ENCODE data around the gene COL28A1. TPM values are rescaled to one million over a fixed set of nuclear protein-coding genes. Genes with fewer than 3 reads are reported as not detected.

The COL28A1 gene
- total RNA-seq, 4 donors from 2014 or later: 0.25 to 3.0 (median 0.65) TPM

DNA sequence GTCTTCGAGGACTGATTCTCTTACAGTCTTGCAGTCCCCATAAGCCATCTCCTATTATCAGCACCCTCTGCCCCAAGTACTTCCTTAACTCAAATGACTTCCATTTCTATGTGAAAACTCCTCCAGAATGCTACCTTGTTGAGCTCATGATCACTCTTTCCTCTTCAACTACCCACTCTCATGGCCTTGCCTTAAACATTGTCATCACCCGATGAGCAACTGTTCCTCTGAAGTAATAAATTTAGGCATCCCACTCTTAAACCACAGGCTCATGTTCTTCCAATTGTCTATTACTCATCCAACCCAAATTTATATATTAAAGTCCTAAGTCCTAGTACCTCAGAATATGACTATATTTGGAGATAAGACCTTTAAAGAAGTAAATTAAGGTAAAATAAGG is 200.5 kb downstream of the COL28A1 start:
- no peak for DNase-seq (ENCODE audit: low spot score)
- no peak for ATAC-seq (ENCODE audit: low FRiP score)
- TF ChIP-seq, protein P1, sequence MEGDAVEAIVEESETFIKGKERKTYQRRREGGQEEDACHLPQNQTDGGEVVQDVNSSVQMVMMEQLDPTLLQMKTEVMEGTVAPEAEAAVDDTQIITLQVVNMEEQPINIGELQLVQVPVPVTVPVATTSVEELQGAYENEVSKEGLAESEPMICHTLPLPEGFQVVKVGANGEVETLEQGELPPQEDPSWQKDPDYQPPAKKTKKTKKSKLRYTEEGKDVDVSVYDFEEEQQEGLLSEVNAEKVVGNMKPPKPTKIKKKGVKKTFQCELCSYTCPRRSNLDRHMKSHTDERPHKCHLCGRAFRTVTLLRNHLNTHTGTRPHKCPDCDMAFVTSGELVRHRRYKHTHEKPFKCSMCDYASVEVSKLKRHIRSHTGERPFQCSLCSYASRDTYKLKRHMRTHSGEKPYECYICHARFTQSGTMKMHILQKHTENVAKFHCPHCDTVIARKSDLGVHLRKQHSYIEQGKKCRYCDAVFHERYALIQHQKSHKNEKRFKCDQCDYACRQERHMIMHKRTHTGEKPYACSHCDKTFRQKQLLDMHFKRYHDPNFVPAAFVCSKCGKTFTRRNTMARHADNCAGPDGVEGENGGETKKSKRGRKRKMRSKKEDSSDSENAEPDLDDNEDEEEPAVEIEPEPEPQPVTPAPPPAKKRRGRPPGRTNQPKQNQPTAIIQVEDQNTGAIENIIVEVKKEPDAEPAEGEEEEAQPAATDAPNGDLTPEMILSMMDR (IDR thresholded peaks at IDR 0.05): no peak

DNA sequence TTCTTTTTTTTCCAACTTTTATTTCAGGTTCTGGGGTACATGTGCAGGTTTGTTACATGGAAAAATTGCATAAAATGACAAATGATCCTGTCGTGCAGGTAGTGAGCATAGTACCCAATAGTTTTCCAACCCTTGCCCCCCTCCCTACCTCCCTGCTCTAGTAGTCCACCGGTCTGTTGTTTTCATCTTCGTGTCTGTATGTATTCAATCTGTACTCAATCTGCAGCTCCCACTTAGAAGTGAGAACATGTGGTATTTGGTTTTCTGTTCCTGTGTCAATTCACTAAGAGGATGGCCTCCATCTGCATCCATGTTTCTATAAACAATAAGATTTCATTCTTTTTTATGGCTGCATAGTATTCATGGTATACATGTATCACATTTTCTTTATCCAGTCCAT is 202.1 kb downstream of the COL28A1 start:
- TF ChIP-seq, protein P1 (IDR thresholded peaks at IDR 0.05): no peak
- ATAC-seq (ENCODE audit: low FRiP score) (no peak), DNase-seq (ENCODE audit: low spot score) (no peak)

DNA sequence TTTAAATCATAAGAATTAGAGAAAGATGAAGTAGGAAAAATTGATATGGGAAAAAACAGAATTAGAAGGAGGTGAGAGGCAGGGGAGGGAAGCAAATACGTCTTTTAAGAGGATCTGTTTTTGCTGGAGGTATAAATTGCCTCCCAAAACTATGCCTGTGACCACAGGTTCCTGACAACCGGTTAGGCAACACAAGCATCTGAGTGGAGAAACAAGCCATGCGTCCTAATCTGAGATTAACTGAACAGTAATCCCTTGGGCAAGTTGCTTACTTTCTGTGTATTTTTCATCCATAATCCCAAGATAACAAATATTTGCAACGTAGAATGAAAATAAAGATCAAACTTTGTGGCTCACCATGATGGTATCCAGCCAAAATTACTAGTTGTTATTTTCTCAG is 204.2 kb downstream of the COL28A1 start:
- ATAC-seq (ENCODE audit: low FRiP score): no peak

DNA sequence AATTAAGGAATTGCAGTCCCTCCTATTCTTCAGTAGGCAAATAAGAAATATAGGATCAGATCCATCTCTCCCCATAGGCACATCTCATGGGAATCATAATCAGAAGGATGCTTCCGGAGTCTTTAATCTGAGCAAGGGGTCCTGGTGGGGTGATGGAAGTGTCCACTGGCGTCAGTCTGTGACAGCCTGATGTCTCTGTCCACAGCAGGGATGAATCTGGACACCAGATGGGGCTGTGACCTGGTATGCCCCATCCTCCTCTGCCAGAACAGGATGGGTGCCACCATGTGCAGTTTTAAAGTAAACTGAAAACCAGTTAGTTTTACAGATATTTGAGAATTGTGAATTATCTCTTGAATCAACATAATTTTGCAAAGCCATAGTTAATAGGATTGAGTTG is 204.7 kb downstream of the COL28A1 start:
- DNase-seq (ENCODE audit: low spot score) (no peak), ATAC-seq (ENCODE audit: low FRiP score) (no peak)
- TF ChIP-seq, protein P1 (IDR thresholded peaks at IDR 0.05): no peak

More for the DNA sequence above, 204.2 kb downstream of the COL28A1 start:
- TF ChIP-seq, protein P1 (IDR thresholded peaks at IDR 0.05): no peak
- no peak for DNase-seq (ENCODE audit: low spot score)

DNA sequence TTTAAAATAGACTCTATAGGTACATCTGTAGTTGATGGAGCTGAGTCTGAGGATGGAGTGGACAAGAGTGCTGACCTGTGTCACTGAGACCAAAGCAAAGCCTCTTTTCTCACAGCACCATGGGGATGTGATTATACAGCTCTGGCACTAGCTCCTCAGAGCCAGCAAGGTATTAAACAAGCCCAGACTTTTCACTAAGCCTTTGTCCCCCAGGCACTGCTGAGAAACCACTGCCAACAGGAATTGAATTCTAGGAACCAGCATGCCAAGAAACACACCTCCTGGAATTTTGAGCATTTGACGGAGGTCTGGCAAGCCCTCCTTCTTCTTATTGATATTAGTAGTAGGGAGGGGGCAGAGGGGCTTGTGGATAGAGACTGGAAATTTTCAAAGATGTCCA is 206.3 kb downstream of the COL28A1 start:
- DNase-seq (ENCODE audit: low spot score) (no peak), ATAC-seq (ENCODE audit: low FRiP score) (no peak)
- TF ChIP-seq, protein P1 (IDR thresholded peaks at IDR 0.05): no peak

DNA sequence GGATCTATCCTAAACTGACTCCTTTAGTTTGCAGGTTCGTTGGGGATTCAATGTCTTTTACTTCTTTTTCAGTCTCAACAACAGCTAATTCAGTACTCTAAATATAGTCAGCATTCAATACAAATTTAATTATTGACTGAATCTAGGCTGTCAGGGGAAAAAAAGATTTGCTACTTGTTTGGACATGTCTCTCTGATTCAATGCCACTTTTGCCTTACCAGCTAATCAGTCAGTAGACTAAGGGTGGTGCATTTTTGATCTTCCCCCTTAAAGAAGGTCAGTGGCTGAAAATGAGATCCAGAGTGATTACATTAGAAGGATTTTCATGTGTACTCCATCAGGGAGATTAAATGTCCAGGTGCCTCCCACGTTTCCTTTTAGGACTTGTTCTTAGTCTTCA is 208.2 kb downstream of the COL28A1 start:
- ATAC-seq (ENCODE audit: low FRiP score): no peak
- DNase-seq (ENCODE audit: low spot score): no peak

DNA sequence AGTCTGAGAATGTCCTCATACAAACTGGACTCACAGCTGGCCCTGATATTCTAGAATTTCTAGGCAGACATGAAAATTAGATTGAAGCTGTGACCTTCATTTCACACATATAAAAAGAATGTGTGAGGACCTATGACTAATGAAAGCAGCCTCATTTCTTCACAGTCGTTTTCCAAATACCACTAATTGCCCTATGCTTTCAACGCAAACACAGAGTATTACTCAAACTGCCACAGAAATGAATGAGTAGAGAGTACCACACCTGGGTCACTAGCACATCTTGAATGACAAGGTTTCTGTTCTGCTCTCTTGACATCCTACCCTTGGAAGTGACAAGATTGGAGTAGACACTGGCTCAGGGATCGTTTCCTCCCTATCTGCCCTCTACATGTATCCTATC is 211.0 kb downstream of the COL28A1 start:
- ATAC-seq (ENCODE audit: low FRiP score) (no peak), DNase-seq (ENCODE audit: low spot score) (no peak)
- TF ChIP-seq, protein P1 (IDR thresholded peaks at IDR 0.05): no peak

More for the DNA sequence above, 208.2 kb downstream of the COL28A1 start:
- TF ChIP-seq, protein P1 (IDR thresholded peaks at IDR 0.05): no peak

Data from omental fat pad (tissue), 4 donors.